GM19099 (cell line): ENCODE measurements around the gene GRB10.

Source experiments
- POLR2A ChIP-seq: IDR thresholded peaks from 3 replicates; pipeline ENCODE4 v1.6.1; 2011; ENCODE audit warnings: low read depth; ENCODE audit not compliant: insufficient read length; ENCODE audit errors: extremely low read depth

Gene GRB10

GRCh38 chr7:50782375-50783208 is at the start of gene GRB10:
Gene GRB10, minus strand, starts transcription at chr7:50782896. Its CDS starts 50,574 bp downstream, at chr7:50732322.
- TF ChIP-seq POLR2A: no peak

- TF ChIP-seq POLR2A: no peak
These were observed 46.1 kb upstream of the GRB10 start for GRCh38 chr7:50828801-50829200.

GRCh38 chr7:50828116-50828515 is 45.4 kb upstream of the GRB10 start:
- TF ChIP-seq POLR2A: no peak

GRCh38 chr7:50827281-50827680 is 44.6 kb upstream of the GRB10 start:
- no peak for TF ChIP-seq POLR2A

GRCh38 chr7:50826371-50827172 is 43.9 kb upstream of the GRB10 start:
- no peak for TF ChIP-seq POLR2A

GRCh38 chr7:50825465-50825864 is 42.8 kb upstream of the GRB10 start:
- TF ChIP-seq POLR2A: no peak

GRCh38 chr7:50824882-50825281 is 42.2 kb upstream of the GRB10 start:
- no peak for TF ChIP-seq POLR2A

- no peak for TF ChIP-seq POLR2A
These were observed 40.0 kb upstream of the GRB10 start for GRCh38 chr7:50822706-50823105.

- no peak for TF ChIP-seq POLR2A
These were observed 39.4 kb upstream of the GRB10 start for GRCh38 chr7:50822110-50822509.

- TF ChIP-seq POLR2A: no peak
These were observed 38.8 kb upstream of the GRB10 start for GRCh38 chr7:50821457-50822008.

- no peak for TF ChIP-seq POLR2A
These were observed 35.6 kb upstream of the GRB10 start for GRCh38 chr7:50818324-50818723.

- no peak for TF ChIP-seq POLR2A
These were observed 34.9 kb upstream of the GRB10 start for GRCh38 chr7:50817561-50817960.

GRCh38 chr7:50815138-50815537 is 32.4 kb upstream of the GRB10 start:
- TF ChIP-seq POLR2A: no peak

GRCh38 chr7:50814166-50814565 is 31.5 kb upstream of the GRB10 start:
- no peak for TF ChIP-seq POLR2A

- no peak for TF ChIP-seq POLR2A
These were observed 30.3 kb upstream of the GRB10 start for GRCh38 chr7:50812841-50813475.

GRCh38 chr7:50812094-50812493 is 29.4 kb upstream of the GRB10 start:
- TF ChIP-seq POLR2A: no peak

GRCh38 chr7:50808282-50808888 is 25.7 kb upstream of the GRB10 start:
- TF ChIP-seq POLR2A: no peak
